GM21717 (cell line): Measurements from ENCODE around the gene HSPA1B.
A peak's percentile ranks its signal among the peaks of the same experiment; 100 is the strongest.
"Not testable (repeated sequence)": the region's sequence is repeated elsewhere in the genome, so short reads cannot be mapped to it uniquely, and the experiment has no call there.

ENCODE experiments used
- ATAC-seq: cut with Tn5 transposase; IDR thresholded peaks from one replicate; pipeline ENCODE4 v1.9.1; 2021; ENCODE audit warnings: mild to moderate bottlenecking, moderate library complexity; ENCODE audit not compliant: unreplicated experiment

The HSPA1B gene

GRCh38 chr6:31827286-31828079, at the start of gene HSPA1B:
HSPA1B (plus strand) TSS chr6:31827738; CDS start chr6:31827951, 213 bp downstream.
- peak; percentile 59 for ATAC-seq

GRCh38 chr6:31778193-31778592, 49.3 kb upstream of the HSPA1B start:
- ATAC-seq = no peak

- no peak for ATAC-seq
These were observed 48.3 kb upstream of the HSPA1B start for GRCh38 chr6:31778999-31779885.

- no peak for ATAC-seq
These were observed 47.6 kb upstream of the HSPA1B start for GRCh38 chr6:31779908-31780307.

GRCh38 chr6:31780507-31781243, 46.9 kb upstream of the HSPA1B start:
- no peak for ATAC-seq

GRCh38 chr6:31781244-31782125, 46.1 kb upstream of the HSPA1B start:
- no peak for ATAC-seq

GRCh38 chr6:31782126-31782855, 45.2 kb upstream of the HSPA1B start:
- no peak for ATAC-seq

GRCh38 chr6:31784098-31784925, 43.2 kb upstream of the HSPA1B start:
- ATAC-seq = no peak

- no peak for ATAC-seq
These were observed 42.1 kb upstream of the HSPA1B start for GRCh38 chr6:31785475-31785874.

GRCh38 chr6:31791324-31792089, 36.0 kb upstream of the HSPA1B start:
- no peak for ATAC-seq

GRCh38 chr6:31792090-31792374, 35.5 kb upstream of the HSPA1B start:
- ATAC-seq = no peak

GRCh38 chr6:31792761-31793171, 34.8 kb upstream of the HSPA1B start:
- no peak for ATAC-seq

GRCh38 chr6:31793927-31794245, 33.7 kb upstream of the HSPA1B start:
- not testable (repeated sequence) for ATAC-seq

GRCh38 chr6:31794294-31794865, 33.2 kb upstream of the HSPA1B start:
- no peak for ATAC-seq

- ATAC-seq = peak; percentile 20
These were observed 32.5 kb upstream of the HSPA1B start for GRCh38 chr6:31794866-31795615.

GRCh38 chr6:31795616-31796298, 31.8 kb upstream of the HSPA1B start, which contains the start of gene VARS1:
VARS1 (minus strand) TSS chr6:31795752; CDS start chr6:31795217, 535 bp downstream.
- peak; percentile 54 for ATAC-seq

- no peak for ATAC-seq
These were observed 30.5 kb upstream of the HSPA1B start for GRCh38 chr6:31796993-31797385.
